Mesenchymal stem cell (in vitro differentiated cells and primary cell): ENCODE results near the gene SNAP47.

Experiments
- DNase-seq: peaks from one replicate; pipeline ENCODE4 v3.0.0-alpha.2; 2013
- H2AFZ ChIP-seq: one replicate; pipeline ENCODE4 v1.6.1; 2013; ENCODE audit warnings: low read depth, mild to moderate bottlenecking, control low read depth, inconsistent platforms, low read length, moderate library complexity
- H2AK5ac ChIP-seq: 2 replicates; pipeline ENCODE4 v1.6.1; 2013; ENCODE audit warnings: low read length, moderate library complexity, mild to moderate bottlenecking, inconsistent platforms; ENCODE audit not compliant: severe bottlenecking
- H2BK120ac ChIP-seq: one replicate; pipeline ENCODE4 v1.6.1; 2013; ENCODE audit warnings: low read depth, mild to moderate bottlenecking, inconsistent platforms, low read length, moderate library complexity
- H2BK12ac ChIP-seq, 2 experiments: one replicate each; pipeline ENCODE4 v1.6.1; 2013; ENCODE audit warnings: inconsistent platforms in 2 of 2, low read length in 2 of 2, mild to moderate bottlenecking in 2 of 2, moderate library complexity in 2 of 2, control low read depth in 1 of 2
- H2BK15ac ChIP-seq: one replicate; pipeline ENCODE4 v1.6.1; 2013; ENCODE audit warnings: mild to moderate bottlenecking, low read depth, inconsistent platforms; ENCODE audit not compliant: poor library complexity, severe bottlenecking
- H2BK5ac ChIP-seq: 2 replicates; pipeline ENCODE4 v1.6.1; 2013; ENCODE audit warnings: low read depth, mild to moderate bottlenecking, low read length, control low read depth, inconsistent platforms; ENCODE audit not compliant: poor library complexity, severe bottlenecking
- H3K14ac ChIP-seq, 2 experiments: one replicate each; pipeline ENCODE4 v1.6.1; 2013; ENCODE audit warnings: inconsistent platforms in 2 of 2, low read length in 2 of 2, control low read depth in 1 of 2, mild to moderate bottlenecking in 1 of 2, moderate library complexity in 1 of 2
- H3K18ac ChIP-seq, 2 experiments: one replicate each; pipeline ENCODE4 v1.6.1; 2013; ENCODE audit warnings: inconsistent platforms in 2 of 2, low read length in 2 of 2, control low read depth in 1 of 2, low read depth in 1 of 2, mild to moderate bottlenecking in 1 of 2
- H3K23ac ChIP-seq, 2 experiments: one replicate each; pipeline ENCODE4 v1.6.1; 2013; ENCODE audit warnings: inconsistent platforms in 2 of 2, low read length in 2 of 2, mild to moderate bottlenecking in 2 of 2, moderate library complexity in 2 of 2, control low read depth in 1 of 2
- H3K27ac ChIP-seq: 2 replicates; pipeline ENCODE4 v1.5.1; 2013; ENCODE audit warnings: mild to moderate bottlenecking, moderate library complexity, low read length, control low read depth, inconsistent platforms; ENCODE audit not compliant: poor library complexity, severe bottlenecking
- H3K27me3 ChIP-seq, 2 experiments: 2 replicates each; pipeline versions ENCODE4 v1.6.1 to v1.7.0; 2013; ENCODE audit warnings: low read length in 2 of 2, mild to moderate bottlenecking in 2 of 2, moderate library complexity in 2 of 2, control low read depth in 1 of 2, inconsistent platforms in 1 of 2; ENCODE audit not compliant: control insufficient read depth in 1 of 2, insufficient read depth in 1 of 2
- H3K36me3 ChIP-seq, 2 experiments: 2 replicates each; pipeline versions ENCODE4 v1.6.1 to v1.7.0; 2013; ENCODE audit warnings: low read length in 2 of 2, control low read depth in 1 of 2, inconsistent platforms in 1 of 2, low read depth in 1 of 2, mild to moderate bottlenecking in 1 of 2; ENCODE audit not compliant: insufficient read depth in 2 of 2, control insufficient read depth in 1 of 2
- H3K4ac ChIP-seq, 2 experiments: one replicate each; pipeline ENCODE4 v1.6.1; 2013; ENCODE audit warnings: inconsistent platforms in 2 of 2, low read length in 2 of 2, mild to moderate bottlenecking in 2 of 2, moderate library complexity in 2 of 2, control low read depth in 1 of 2, low read depth in 1 of 2
- H3K4me1 ChIP-seq: 2 replicates; pipeline ENCODE4 v1.6.1; 2013; ENCODE audit warnings: low read depth, low read length, control low read depth; ENCODE audit not compliant: control insufficient read depth, insufficient read depth
- H3K4me2 ChIP-seq: 2 replicates; pipeline ENCODE4 v1.6.1; 2013; ENCODE audit warnings: low read length, mild to moderate bottlenecking, inconsistent platforms; ENCODE audit not compliant: poor library complexity, severe bottlenecking
- H3K4me3 ChIP-seq, 2 experiments: 2 replicates each; pipeline versions ENCODE4 v1.5.1 to v1.7.0; 2013; ENCODE audit warnings: low read length in 2 of 2, mild to moderate bottlenecking in 2 of 2, control low read depth in 1 of 2, low read depth in 1 of 2; ENCODE audit not compliant: insufficient read depth in 1 of 2
- H3K79me1 ChIP-seq: replicated peaks from 2 replicates; pipeline ENCODE4 v1.6.1; 2013; ENCODE audit warnings: mild to moderate bottlenecking, control low read depth, low read length, inconsistent platforms; ENCODE audit not compliant: poor library complexity, severe bottlenecking
- H3K9ac ChIP-seq: 2 replicates; pipeline ENCODE4 v1.7.0; 2013; ENCODE audit warnings: mild to moderate bottlenecking, low read length, moderate library complexity
- H3K9me3 ChIP-seq: 2 replicates; pipeline ENCODE4 v1.7.0; 2013; ENCODE audit warnings: mild to moderate bottlenecking, low read length; ENCODE audit not compliant: control insufficient read depth
- H4K8ac ChIP-seq: one replicate; pipeline ENCODE4 v1.6.1; 2013; ENCODE audit warnings: inconsistent platforms, mild to moderate bottlenecking, low read length, moderate library complexity
- H4K91ac ChIP-seq: one replicate; pipeline ENCODE4 v1.6.1; 2013; ENCODE audit warnings: mild to moderate bottlenecking, low read length, inconsistent platforms
- WGBS: methylation state at CpG from one replicate; pipeline ENCODE4 v1.1.7; 2013; ENCODE audit warnings: mixed read lengths; 5-methylcytosine and 5-hydroxymethylcytosine counted together

SNAP47 gene

GRCh38 chr1:227738820-227739219 is 3.6 kb downstream of the SNAP47 start:
- no peak overlapping the region for H3K4ac ChIP-seq
- H2BK12ac ChIP-seq: no peak overlapping the region
- H3K79me1 ChIP-seq: peaks cover 56% of the 10 kb centered on the region
- H3K4me2 ChIP-seq: no peak overlapping the region
- no peak overlapping the region for H2AFZ ChIP-seq
- WGBS: 96% methylated on average over 9 of the region's 9 CpGs
- no peak overlapping the region for H2BK15ac ChIP-seq
- no peak overlapping the region for H3K18ac ChIP-seq
- H4K8ac ChIP-seq: no peak overlapping the region
- H3K9me3 ChIP-seq: no peaks in the 10 kb centered on the region
- H3K27ac ChIP-seq: no peak overlapping the region
- no peak overlapping the region for H3K9ac ChIP-seq
- peaks cover 7 to 30% of the 10 kb centered on the region in 2 experiments for H3K36me3 ChIP-seq
- H3K4me1 ChIP-seq: peaks cover 26% of the 10 kb centered on the region
- H4K91ac ChIP-seq: no peak overlapping the region
- no peak overlapping the region for H2AK5ac ChIP-seq
- H3K14ac ChIP-seq: no peak overlapping the region
- H3K4me3 ChIP-seq: no peak overlapping the region
- H2BK5ac ChIP-seq: no peak overlapping the region
- no peak for DNase-seq
- H3K27me3 ChIP-seq: no peaks in the 10 kb centered on the region
- no peak overlapping the region for H2BK120ac ChIP-seq
- no peak overlapping the region for H3K23ac ChIP-seq

- Histone ChIP-seq H3K4me3 (no peak overlapping the region), H3K79me1 (peaks cover 53% of the 10 kb centered on the region), H2AFZ (no peak overlapping the region), H2AK5ac (no peak overlapping the region), H3K27ac (no peak overlapping the region), H3K4me2 (no peak overlapping the region), H3K23ac (no peak overlapping the region), H3K9me3 (no peaks in the 10 kb centered on the region), H4K8ac (no peak overlapping the region), H3K4me1 (peaks cover 21% of the 10 kb centered on the region), H2BK120ac (no peak overlapping the region), H2BK12ac (no peak overlapping the region), H3K18ac (no peak overlapping the region), H3K27me3 (no peaks in the 10 kb centered on the region), H3K14ac (no peak overlapping the region), H3K4ac (no peak overlapping the region), H3K36me3 (peaks cover 7 to 30% of the 10 kb centered on the region in 2 experiments), H3K9ac (no peak overlapping the region), H2BK5ac (no peak overlapping the region), H4K91ac (no peak overlapping the region), H2BK15ac (no peak overlapping the region)
- no peak for DNase-seq
- WGBS: 95% methylated on average over 7 of the region's 7 CpGs
These were observed 4.4 kb downstream of the SNAP47 start for GRCh38 chr1:227739636-227740035.

GRCh38 chr1:227740401-227740960 is 5.2 kb downstream of the SNAP47 start:
- H3K14ac ChIP-seq: no peak overlapping the region
- no peak overlapping the region for H3K9ac ChIP-seq

GRCh38 chr1:227741166-227741870 is 6.1 kb downstream of the SNAP47 start:
- Histone ChIP-seq H3K14ac (no peak overlapping the region), H4K91ac (no peak overlapping the region), H3K4me3 (no peak overlapping the region), H3K9me3 (no peaks in the 10 kb centered on the region), H3K23ac (no peak overlapping the region), H2AK5ac (no peak overlapping the region), H3K18ac (no peak overlapping the region), H3K4me2 (no peak overlapping the region), H4K8ac (no peak overlapping the region), H3K27me3 (no peaks in the 10 kb centered on the region), H2BK12ac (no peak overlapping the region), H3K27ac (no peak overlapping the region), H2AFZ (no peak overlapping the region), H3K79me1 (peaks cover 62% of the 10 kb centered on the region), H2BK15ac (no peak overlapping the region), H3K4ac (no peak overlapping the region), H2BK120ac (no peak overlapping the region), H2BK5ac (no peak overlapping the region), H3K4me1 (peaks cover 15% of the 10 kb centered on the region), H3K36me3 (peaks cover 7 to 40% of the 10 kb centered on the region in 2 experiments), H3K9ac (no peak overlapping the region)
- WGBS: 92% methylated on average over 16 of the region's 17 CpGs
- no peak for DNase-seq

More at GRCh38 chr1:227740401-227740960, 5.2 kb downstream of the SNAP47 start:
- H2AFZ ChIP-seq: no peak overlapping the region
- H2BK15ac ChIP-seq: no peak overlapping the region
- no peak overlapping the region for H4K91ac ChIP-seq
- H2BK120ac ChIP-seq: no peak overlapping the region
- no peak overlapping the region for H3K23ac ChIP-seq
- H3K27ac ChIP-seq: no peak overlapping the region
- H3K79me1 ChIP-seq: peaks cover 57% of the 10 kb centered on the region
- no peak overlapping the region for H3K18ac ChIP-seq
- no peaks in the 10 kb centered on the region for H3K27me3 ChIP-seq
- H3K36me3 ChIP-seq: peaks cover 7 to 32% of the 10 kb centered on the region in 2 experiments
- H3K9me3 ChIP-seq: no peaks in the 10 kb centered on the region
- DNase-seq: no peak
- no peak overlapping the region for H4K8ac ChIP-seq
- H3K4ac ChIP-seq: no peak overlapping the region
- peaks cover 21% of the 10 kb centered on the region for H3K4me1 ChIP-seq
- no peak overlapping the region for H2BK12ac ChIP-seq
- no peak overlapping the region for H3K4me3 ChIP-seq
- no peak overlapping the region for H2BK5ac ChIP-seq
- H2AK5ac ChIP-seq: no peak overlapping the region
- WGBS: 76% methylated on average over 3 of the region's 3 CpGs
- no peak overlapping the region for H3K4me2 ChIP-seq
